Esophagus squamous epithelium (tissue), 4 donors: ENCODE data around the gene PLEKHG4B.

Experiments used
- POLR2A ChIP-seq, 4 donors: fragments of 450-650 bp; IDR thresholded peaks; one replicate each; pipeline ENCODE4 v1.6.1; 2017; ENCODE audit warnings: antibody characterized with exemption in 4 of 4, mild to moderate bottlenecking in 4 of 4, moderate library complexity in 3 of 4
- TF ChIP-seq, protein P1 (sequence below), 6 experiments: fragments of 450-650 bp in 4 of 6; fragments of 200-600 bp in 2 of 6; sonication (generic) in 2 of 6; IDR thresholded peaks; one replicate each; pipeline ENCODE4 v1.5.1; 2016 to 2019; ENCODE audit warnings: antibody characterized with exemption in 6 of 6, mild to moderate bottlenecking in 4 of 6, moderate library complexity in 4 of 6

DNA sequence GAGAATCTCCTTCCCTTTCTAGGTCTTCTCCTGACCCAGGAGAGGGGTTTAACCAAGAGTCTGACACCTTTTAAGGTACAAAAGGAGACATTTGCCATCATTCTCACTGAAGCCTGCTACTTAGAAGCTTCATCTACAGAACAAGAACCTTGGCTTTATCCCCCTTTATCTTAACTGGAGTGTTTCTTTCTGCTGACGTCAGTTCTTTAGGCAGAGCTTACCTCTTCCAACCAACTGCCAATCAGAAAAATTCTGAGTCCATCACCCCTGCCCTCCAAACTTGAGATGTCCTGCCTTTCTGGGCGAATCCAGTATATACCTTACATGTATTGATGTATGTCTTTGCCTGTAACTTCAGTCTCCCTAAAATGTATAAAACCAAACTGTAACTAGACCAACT lies 37.2 kb downstream of the PLEKHG4B start:
- TF ChIP-seq, protein P1, sequence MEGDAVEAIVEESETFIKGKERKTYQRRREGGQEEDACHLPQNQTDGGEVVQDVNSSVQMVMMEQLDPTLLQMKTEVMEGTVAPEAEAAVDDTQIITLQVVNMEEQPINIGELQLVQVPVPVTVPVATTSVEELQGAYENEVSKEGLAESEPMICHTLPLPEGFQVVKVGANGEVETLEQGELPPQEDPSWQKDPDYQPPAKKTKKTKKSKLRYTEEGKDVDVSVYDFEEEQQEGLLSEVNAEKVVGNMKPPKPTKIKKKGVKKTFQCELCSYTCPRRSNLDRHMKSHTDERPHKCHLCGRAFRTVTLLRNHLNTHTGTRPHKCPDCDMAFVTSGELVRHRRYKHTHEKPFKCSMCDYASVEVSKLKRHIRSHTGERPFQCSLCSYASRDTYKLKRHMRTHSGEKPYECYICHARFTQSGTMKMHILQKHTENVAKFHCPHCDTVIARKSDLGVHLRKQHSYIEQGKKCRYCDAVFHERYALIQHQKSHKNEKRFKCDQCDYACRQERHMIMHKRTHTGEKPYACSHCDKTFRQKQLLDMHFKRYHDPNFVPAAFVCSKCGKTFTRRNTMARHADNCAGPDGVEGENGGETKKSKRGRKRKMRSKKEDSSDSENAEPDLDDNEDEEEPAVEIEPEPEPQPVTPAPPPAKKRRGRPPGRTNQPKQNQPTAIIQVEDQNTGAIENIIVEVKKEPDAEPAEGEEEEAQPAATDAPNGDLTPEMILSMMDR (IDR thresholded peaks at IDR 0.05), result no peak
- no peak for TF ChIP-seq POLR2A (IDR thresholded peaks at IDR 0.05)
